GM19452 (cell line): ENCODE results near the gene VPS37C.
"Not testable (repeated sequence)": the region's sequence is repeated elsewhere in the genome, so short reads cannot be mapped to it uniquely, and the experiment has no call there.

Experiments used
- ATAC-seq: cut with Tn5 transposase; IDR thresholded peaks from one replicate; pipeline ENCODE4 v1.9.1; 2021; ENCODE audit not compliant: unreplicated experiment

The VPS37C gene

DNA sequence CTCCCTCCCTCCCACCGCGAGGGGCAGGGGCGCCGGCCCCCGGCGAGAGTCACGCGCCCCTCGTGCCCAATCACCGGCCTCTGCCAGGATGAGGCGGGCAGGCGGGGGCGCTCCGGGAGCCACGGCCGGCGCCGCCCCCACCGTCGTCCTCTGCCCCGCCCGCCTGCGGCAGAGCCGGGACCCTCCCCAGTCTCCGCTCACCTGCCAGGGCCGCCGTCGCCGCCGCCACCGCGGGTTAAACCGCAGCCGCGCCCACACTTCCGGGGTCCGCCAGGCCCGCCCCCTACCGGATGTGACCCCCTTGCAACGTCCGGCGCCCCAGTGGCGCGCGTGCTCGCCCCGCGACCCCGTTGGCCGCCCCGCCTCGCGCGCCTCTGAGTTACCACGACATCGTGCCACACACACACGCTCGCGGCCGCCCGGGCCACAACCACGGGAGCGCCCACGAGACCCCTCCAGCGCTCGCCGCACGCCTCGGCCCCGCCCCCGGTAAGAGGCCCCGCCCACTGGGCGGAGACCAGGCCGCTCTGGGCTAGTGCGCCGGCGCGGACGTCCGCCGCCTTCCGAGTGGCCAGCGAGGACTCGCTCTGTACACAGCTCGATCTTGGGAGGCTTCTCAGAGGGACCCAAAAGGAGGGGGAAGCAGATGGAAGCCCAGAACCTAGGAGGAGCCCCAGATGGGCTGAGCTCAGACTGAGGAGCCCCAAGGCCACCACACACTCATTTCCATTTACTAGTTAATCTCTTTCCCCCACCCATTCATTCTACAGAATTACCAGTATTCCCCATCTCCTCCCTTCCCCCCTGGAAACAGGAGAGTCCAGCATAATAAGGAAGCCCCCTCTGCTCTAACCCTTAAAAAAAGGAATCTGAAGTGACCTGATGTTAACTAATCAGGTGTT lies at the start of gene VPS37C:
Gene VPS37C (minus strand): TSS at position 237 of the 902 bp plus-strand sequence. CDS start 22,597 bp downstream, outside the sequence.
- ATAC-seq: peak; percentile 71

DNA sequence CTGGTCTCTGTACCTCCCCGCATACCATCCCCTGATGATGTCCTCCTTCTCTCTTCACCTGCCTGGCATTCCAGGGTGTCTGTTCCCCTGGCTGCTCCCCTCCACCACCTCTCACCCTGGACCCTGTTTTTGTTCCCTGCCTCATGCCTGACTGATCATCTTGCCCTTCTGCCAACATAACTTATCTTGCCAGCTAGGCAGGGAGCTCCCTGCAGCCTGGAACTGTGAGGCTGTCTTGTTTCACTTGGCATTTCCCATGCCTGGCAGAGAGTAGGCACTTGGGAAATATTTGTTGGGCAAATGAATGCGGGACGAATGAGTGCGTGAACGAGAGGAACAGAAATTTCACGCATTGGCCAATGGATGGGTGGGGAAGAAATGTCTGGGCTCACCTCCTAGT lies 49.4 kb upstream of the VPS37C start:
- not testable (repeated sequence) for ATAC-seq

GRCh38 chr11:61207636-61208310 lies 46.5 kb upstream of the VPS37C start:
- not testable (repeated sequence) for ATAC-seq

GRCh38 chr11:61204502-61205059 lies 43.4 kb upstream of the VPS37C start:
- ATAC-seq: not testable (repeated sequence)

- ATAC-seq: not testable (repeated sequence)
These were observed 42.6 kb upstream of the VPS37C start for GRCh38 chr11:61203873-61204272.

- ATAC-seq: not testable (repeated sequence)
These were observed 41.9 kb upstream of the VPS37C start, which contains the start of gene PGA3 for GRCh38 chr11:61202950-61203746. TSS of gene PGA3 (plus strand) at chr11:61203515. CDS start at chr11:61203565, 50 bp downstream.

GRCh38 chr11:61201476-61201875 lies 40.2 kb upstream of the VPS37C start:
- no peak for ATAC-seq

DNA sequence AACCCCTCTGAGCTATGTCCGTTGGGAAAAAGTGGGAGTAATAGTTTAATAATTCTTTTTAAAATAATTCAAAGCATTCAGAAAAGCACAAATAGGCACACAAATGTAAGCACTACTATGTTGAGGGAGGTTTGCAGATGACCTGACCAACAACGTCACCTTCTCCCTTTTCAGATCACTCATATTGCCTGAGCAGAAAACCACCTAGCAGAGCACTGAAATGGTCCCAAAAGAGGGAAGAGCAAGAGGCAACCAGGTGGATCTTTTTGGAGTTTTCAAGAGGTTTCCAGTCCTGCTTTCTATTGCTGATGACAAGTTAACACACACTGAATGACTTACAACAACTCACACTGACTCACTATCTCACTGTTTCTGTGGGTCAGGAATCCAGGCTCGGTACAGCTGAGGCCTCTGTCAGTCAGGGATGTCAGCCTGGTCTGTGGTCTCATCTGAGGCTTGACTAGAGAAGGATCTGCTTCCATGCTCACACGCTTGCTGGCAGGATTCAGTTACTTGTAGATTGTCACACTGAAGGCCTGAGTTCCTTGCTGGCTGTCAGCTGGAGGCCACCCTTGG lies 37.8 kb upstream of the VPS37C start:
- ATAC-seq: no peak

DNA sequence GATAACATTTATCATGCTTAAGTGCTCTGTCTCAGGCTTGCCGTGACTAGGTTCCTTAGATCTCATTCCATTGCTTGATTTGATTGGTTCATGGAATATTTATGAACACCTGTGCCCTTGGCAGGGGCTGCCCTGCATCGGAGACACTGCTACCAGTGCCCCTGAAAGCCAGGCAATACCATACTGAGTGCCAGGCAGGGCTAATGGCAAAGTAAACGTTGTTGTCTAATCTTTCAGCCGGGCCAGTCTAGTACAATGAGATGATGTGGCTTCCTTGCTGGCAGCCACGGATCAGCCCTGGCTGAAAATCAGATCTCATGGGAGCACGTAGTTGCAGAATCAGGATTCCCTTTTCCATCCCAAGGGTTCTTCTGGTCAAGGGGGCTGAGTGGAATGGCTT lies 37.1 kb upstream of the VPS37C start:
- no peak for ATAC-seq

- no peak for ATAC-seq
These were observed 34.5 kb upstream of the VPS37C start for GRCh38 chr11:61195719-61196118.

GRCh38 chr11:61194981-61195695 lies 33.9 kb upstream of the VPS37C start:
- ATAC-seq: no peak

DNA sequence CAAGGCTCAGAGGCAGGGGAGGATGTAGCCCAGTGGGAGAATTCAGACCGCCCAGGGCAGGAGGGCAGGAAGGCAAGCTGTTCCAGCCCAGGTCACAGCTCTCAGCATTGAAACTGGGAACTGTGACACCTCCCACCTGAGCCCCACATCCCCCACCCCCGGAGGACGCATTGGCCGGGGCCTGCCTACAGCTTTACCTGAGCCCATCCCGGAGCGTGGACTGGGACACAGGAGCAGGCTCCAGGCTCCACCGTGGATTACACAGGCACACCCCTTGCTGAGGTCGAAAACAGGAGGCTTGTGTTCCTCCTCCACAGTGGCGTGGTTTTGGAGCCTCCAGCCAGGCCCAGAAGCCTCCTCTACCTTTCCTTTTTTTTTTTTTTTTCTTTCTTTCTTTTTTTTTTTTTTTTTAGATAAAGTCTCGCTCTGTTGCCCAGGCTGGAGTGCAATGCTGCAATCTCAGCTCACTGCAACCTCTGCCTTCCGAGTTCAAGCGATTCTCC lies 33.0 kb upstream of the VPS37C start:
- ATAC-seq: no peak

DNA sequence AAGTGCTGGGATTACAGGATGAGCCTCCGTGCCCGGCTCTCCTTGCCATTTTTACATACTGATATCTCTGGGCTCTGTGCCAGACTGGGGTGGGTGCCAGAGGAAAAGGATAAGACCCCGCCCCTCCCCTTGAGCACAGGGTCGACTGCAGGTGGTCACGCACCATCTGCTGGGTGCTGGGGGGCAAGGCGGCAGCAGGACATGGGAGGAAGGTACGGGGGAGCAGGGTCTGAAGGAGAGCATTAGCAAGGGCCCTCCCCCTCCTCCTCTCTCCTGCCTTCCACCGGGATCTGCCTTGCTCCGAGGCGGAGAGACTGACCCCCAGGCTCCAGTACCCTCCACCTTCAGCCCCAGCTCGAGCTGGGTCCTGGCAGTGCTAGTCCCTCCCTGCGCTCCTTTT lies 32.4 kb upstream of the VPS37C start:
- no peak for ATAC-seq

DNA sequence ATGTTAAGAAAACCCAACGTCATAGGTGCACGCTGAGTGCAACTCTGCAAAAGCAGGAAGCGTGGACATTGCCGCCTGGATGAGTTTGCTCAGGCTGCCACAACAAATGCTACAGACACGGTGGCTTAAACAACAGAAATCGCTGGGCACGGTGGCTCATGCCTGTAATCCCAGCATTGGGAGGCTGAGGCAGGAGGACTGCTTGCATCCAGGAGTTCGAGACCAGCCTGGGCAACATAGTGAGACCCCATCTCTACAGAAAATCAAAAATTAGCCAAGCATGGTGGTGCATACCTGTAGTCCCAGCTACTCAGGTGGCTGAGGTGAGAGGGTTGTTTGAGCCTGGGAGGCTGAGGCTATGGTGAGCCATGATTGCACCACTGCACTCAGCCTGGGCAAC lies 28.7 kb upstream of the VPS37C start:
- no peak for ATAC-seq

GRCh38 chr11:61187505-61188130 lies 26.4 kb upstream of the VPS37C start:
- no peak for ATAC-seq

DNA sequence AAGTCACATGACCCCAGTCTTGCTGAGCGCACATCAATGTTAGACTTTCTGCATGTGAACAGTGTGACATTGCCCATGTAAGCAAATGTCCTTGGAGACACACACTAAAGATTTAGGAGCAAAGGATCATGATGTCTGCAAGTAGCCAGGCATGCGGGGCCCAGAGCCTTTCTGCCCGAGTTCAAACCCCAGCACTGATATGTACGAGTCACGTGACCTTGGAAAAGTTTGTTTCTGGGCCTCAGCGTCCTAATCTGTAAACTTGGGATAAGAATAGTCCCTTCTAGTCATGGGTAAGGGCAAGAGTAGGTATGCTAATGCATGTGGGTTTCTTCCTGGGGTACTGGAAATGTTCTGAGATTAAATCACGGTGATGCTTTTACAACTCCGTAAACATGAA lies 25.3 kb upstream of the VPS37C start:
- ATAC-seq: no peak

DNA sequence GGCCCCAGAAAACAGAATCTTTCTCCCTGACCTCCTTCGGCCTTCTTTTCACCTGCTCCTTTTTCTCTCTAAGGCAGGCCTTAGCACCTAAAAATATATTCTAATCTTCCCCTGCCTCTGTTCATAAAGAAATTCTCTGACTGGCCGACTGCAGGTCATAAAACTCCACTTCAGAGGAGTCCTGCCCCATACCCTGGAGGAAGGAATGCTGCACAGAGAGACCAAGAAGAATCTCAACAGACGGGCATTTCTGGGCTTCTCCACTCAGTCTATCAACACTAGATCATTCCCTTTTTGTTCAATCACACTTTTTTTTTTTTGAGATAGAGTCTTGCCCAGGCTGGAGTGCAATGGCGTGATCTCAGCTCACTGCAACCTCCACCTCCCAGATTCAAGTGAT lies 22.4 kb upstream of the VPS37C start:
- ATAC-seq: no peak

- ATAC-seq: no peak
These were observed 20.3 kb upstream of the VPS37C start for GRCh38 chr11:61181489-61181888.

- ATAC-seq: not testable (repeated sequence)
These were observed 19.0 kb upstream of the VPS37C start for GRCh38 chr11:61180205-61180604.
